ENCODE results near the gene BCL2A1. TPM values are rescaled to one million over a fixed set of nuclear protein-coding genes. Genes with fewer than 3 reads are reported as not detected.

The BCL2A1 gene
- total RNA-seq, 4 donors from 2014 or later: 3.0 to 4.0 TPM; not detected in 2

DNA sequence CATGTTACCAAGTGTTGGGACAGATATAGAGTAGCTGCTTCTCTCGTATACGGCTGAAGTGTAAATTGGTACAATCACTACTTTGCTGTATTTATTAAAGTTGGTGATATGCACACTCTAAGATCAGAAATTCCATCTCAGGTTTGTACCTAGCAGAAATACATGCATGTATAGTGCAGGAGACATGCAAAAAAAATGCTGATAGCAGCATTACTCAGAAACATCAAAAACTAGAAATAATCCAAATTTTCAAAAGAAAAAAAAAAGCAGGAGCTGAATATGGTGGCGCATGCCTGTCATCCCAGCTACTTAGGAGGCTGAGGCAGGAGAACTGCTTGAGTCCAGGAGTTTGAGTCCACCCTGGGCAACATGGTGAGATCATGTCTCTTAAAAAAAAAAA lies 31.3 kb upstream of the BCL2A1 start:
- Histone ChIP-seq H3K4me1 (no peaks in the 10 kb centered on the region), H3K27ac (no peak overlapping the region), H3K9me3 (no peaks in the 10 kb centered on the region), H3K4me3 (no peak overlapping the region), H3K36me3 (no peaks in the 10 kb centered on the region), H3K27me3 (no peaks in the 10 kb centered on the region)
- intact Hi-C loops (cut with DNase I; ENCODE audit: low total_unique reads): no loop called here
- in situ Hi-C loops (cut with MboI; ENCODE audit: low pct_ligation_motif_present in 1 of 4, low pct_unique_long_range_greater_than_20kb in 1 of 4, low sequenced_read_pairs in 3 of 4): no loop called here
- no peak for DNase-seq
- TF ChIP-seq POLR2A (IDR thresholded peaks at IDR 0.05) (no peak), EP300 (IDR thresholded peaks at IDR 0.05; ENCODE audit: low read depth) (no peak), POLR2AphosphoS5 (IDR thresholded peaks at IDR 0.05) (no peak), CTCF (IDR thresholded peaks at IDR 0.05) (no peak)
- 91 to 95% methylated on average over 3 of the region's 3 CpGs for WGBS, 2 donors (ENCODE audit: low coverage in 1 of 2)

DNA sequence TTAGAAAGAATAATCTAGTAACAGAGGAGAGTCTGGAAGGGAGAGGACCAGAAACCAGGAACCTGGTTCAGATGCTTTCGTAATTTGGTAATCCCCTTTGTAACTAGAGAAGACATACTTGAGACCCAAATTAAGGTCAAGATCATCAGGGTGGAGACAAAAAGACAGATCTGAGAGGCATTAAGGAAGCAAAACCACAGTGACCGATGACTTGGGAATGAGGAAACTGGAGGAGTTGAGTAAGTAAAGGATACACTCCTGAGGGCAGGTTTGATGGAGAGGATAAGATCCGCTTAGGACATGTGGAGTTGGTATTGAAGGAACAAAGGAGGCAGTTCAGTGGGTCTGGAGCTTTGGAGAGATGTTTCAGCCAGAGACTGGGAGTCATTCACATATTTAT lies 23.6 kb upstream of the BCL2A1 start:
- in situ Hi-C loops (cut with MboI; ENCODE audit: low pct_ligation_motif_present in 1 of 4, low pct_unique_long_range_greater_than_20kb in 1 of 4, low sequenced_read_pairs in 3 of 4) (loop anchor here in 2 of 4 donors (10.0 kb wide), 2 partner anchors 140 to 180 kb away; no protein-coding TSS in a partner anchor), intact Hi-C loops (cut with DNase I; ENCODE audit: low total_unique reads) (loop anchor here (5.0 to 10.0 kb wide), 2 partner anchors 100 to 612 kb away; partner anchors contain the start of gene MTHFS)
- Histone ChIP-seq H3K9me3 (no peaks in the 10 kb centered on the region), H3K27me3 (no peaks in the 10 kb centered on the region), H3K4me3 (no peak overlapping the region), H3K4me1 (peaks cover 0 to 4% (median 0%) of the 10 kb centered on the region in 4 donors), H3K36me3 (no peaks in the 10 kb centered on the region), H3K27ac (no peak overlapping the region)
- TF ChIP-seq EP300 (IDR thresholded peaks at IDR 0.05; ENCODE audit: low read depth): no peak
- TF ChIP-seq POLR2AphosphoS5 (IDR thresholded peaks at IDR 0.05): no peak
- no peak for TF ChIP-seq CTCF (IDR thresholded peaks at IDR 0.05)
- TF ChIP-seq POLR2A (IDR thresholded peaks at IDR 0.05): no peak
- WGBS, 2 donors (ENCODE audit: low coverage in 1 of 2): 63 to 89% methylated on average over 2 to 3 of the region's 3 CpGs
- no peak for DNase-seq

DNA sequence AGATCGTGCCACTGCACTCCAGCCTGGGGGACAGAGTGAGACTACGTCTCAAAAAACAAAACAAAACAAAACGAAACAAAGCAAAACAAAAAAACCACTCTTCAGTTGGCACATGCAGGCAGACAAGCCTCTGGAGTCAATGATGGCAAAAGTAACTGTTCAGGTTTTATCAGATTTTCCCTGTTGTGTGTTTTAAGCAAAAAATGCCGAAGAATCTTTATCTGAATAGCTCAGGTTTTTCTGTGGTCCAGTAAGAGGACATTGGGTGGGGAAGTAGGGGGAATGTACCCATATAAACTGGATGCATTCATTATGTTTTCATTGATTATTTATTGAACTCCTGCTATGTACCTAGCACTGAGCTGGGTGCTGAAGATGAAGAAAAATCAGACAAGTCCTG lies 20.8 kb upstream of the BCL2A1 start:
- no peak overlapping the region for H3K27ac ChIP-seq
- TF ChIP-seq CTCF (IDR thresholded peaks at IDR 0.05) (no peak), EP300 (IDR thresholded peaks at IDR 0.05; ENCODE audit: low read depth) (no peak), POLR2AphosphoS5 (IDR thresholded peaks at IDR 0.05) (no peak), POLR2A (IDR thresholded peaks at IDR 0.05) (no peak)
- H3K4me1 ChIP-seq: peaks cover 0 to 4% (median 0%) of the 10 kb centered on the region in 4 donors
- in situ Hi-C loops (cut with MboI; ENCODE audit: low pct_ligation_motif_present in 1 of 4, low pct_unique_long_range_greater_than_20kb in 1 of 4, low sequenced_read_pairs in 3 of 4) (loop anchor here in 2 of 4 donors (10.0 kb wide), 2 partner anchors 137 to 183 kb away; no protein-coding TSS in a partner anchor), intact Hi-C loops (cut with DNase I; ENCODE audit: low total_unique reads) (loop anchor here (5.0 to 10.0 kb wide), 2 partner anchors 97 to 610 kb away; partner anchors contain the start of gene MTHFS)
- no peak for DNase-seq
- no peaks in the 10 kb centered on the region for H3K36me3 ChIP-seq
- no peak overlapping the region for H3K4me3 ChIP-seq
- H3K9me3 ChIP-seq: no peaks in the 10 kb centered on the region
- no peaks in the 10 kb centered on the region for H3K27me3 ChIP-seq
- WGBS, 2 donors (ENCODE audit: low coverage in 1 of 2): 42 to 61% methylated on average over 2 to 4 of the region's 4 CpGs

- in situ Hi-C loops (cut with MboI; ENCODE audit: low pct_ligation_motif_present in 1 of 4, low pct_unique_long_range_greater_than_20kb in 1 of 4, low sequenced_read_pairs in 3 of 4): loop anchor here in 2 of 4 donors (10.0 kb wide), 2 partner anchors 136 to 184 kb away; no protein-coding TSS in a partner anchor
- Histone ChIP-seq H3K9me3 (no peaks in the 10 kb centered on the region), H3K27ac (no peak overlapping the region), H3K4me1 (peaks cover 0 to 4% (median 0%) of the 10 kb centered on the region in 4 donors), H3K4me3 (no peak overlapping the region), H3K27me3 (no peaks in the 10 kb centered on the region), H3K36me3 (no peaks in the 10 kb centered on the region)
- intact Hi-C loops (cut with DNase I; ENCODE audit: low total_unique reads): loop anchor here (5.0 to 10.0 kb wide), 2 partner anchors 96 to 609 kb away; partner anchors contain the start of gene MTHFS
- WGBS, 2 donors (ENCODE audit: low coverage in 1 of 2): 87 to 88% methylated on average over 4 to 8 of the region's 8 CpGs
- DNase-seq: no peak
- TF ChIP-seq POLR2AphosphoS5 (IDR thresholded peaks at IDR 0.05) (no peak), CTCF (IDR thresholded peaks at IDR 0.05) (no peak), EP300 (IDR thresholded peaks at IDR 0.05; ENCODE audit: low read depth) (no peak), POLR2A (IDR thresholded peaks at IDR 0.05) (no peak)
Measured at GRCh38 chr15:79990997-79991334, 20.0 kb upstream of the BCL2A1 start.
